HepG2 (cell line): Measurements from ENCODE around the gene ZFP90. TPM values are rescaled to one million over a fixed set of nuclear protein-coding genes. Genes with fewer than 3 reads are reported as not detected.
A peak's percentile ranks its signal among the peaks of the same experiment; 100 is the strongest.

Experiments used
- ARHGAP35 ChIP-seq: sonication (generic); formaldehyde crosslinking; IDR thresholded peaks from 2 replicates; pipeline ENCODE4 v1.9.0; 2022; ENCODE audit warnings: mild to moderate bottlenecking, inconsistent platforms, moderate library complexity, missing genetic modification reagents, borderline replicate concordance
- EP300 ChIP-seq, 3 experiments: sonication (generic) in 1 of 3; formaldehyde crosslinking in 1 of 3; IDR thresholded peaks; 2 replicates each; pipeline versions ENCODE4 v1.5.1 to v1.6.1; 2011 to 2020; ENCODE audit warnings: low read depth in 2 of 3, low read length in 2 of 3, borderline replicate concordance in 1 of 3, improper control_type of control experiment in 1 of 3, mild to moderate bottlenecking in 1 of 3, missing genetic modification reagents in 1 of 3, moderate library complexity in 1 of 3
- FOXA3 ChIP-seq: IDR thresholded peaks from 2 replicates; pipeline ENCODE4 v1.6.1; 2016; ENCODE audit warnings: missing genetic modification reagents, missing compliant biosample characterization
- GFI1 ChIP-seq: sonication (generic); formaldehyde crosslinking; IDR thresholded peaks from 2 replicates; pipeline ENCODE4 v1.5.0; 2020; ENCODE audit warnings: missing genetic modification reagents, mild to moderate bottlenecking, borderline replicate concordance
- HMGA1 ChIP-seq: sonication (generic); formaldehyde crosslinking; conservative IDR thresholded peaks from 2 replicates; pipeline ENCODE4 v1.4.0; 2020; ENCODE audit warnings: missing genetic modification reagents
- HOXA5 ChIP-seq: sonication (generic); formaldehyde crosslinking; IDR thresholded peaks from 2 replicates; pipeline ENCODE4 v1.4.0; 2020; ENCODE audit warnings: missing genetic modification reagents
- HOXA9 ChIP-seq: sonication (generic); formaldehyde crosslinking; IDR thresholded peaks from 2 replicates; pipeline ENCODE4 v1.8.1; 2022; ENCODE audit warnings: missing genetic modification reagents, mild to moderate bottlenecking, moderate library complexity, borderline replicate concordance
- KDM3A ChIP-seq: IDR thresholded peaks from 2 replicates; pipeline ENCODE4 v1.6.1; 2018; ENCODE audit warnings: low read depth, missing compliant biosample characterization
- MEIS2 ChIP-seq: sonication (generic); formaldehyde crosslinking; IDR thresholded peaks from 2 replicates; pipeline ENCODE4 v1.9.0; 2021; ENCODE audit warnings: mild to moderate bottlenecking, missing genetic modification reagents
- NFIB ChIP-seq: sonication (generic); formaldehyde crosslinking; IDR thresholded peaks from 2 replicates; pipeline ENCODE4 v1.9.0; 2021; ENCODE audit warnings: missing genetic modification reagents, mild to moderate bottlenecking, borderline replicate concordance
- NR2F6 ChIP-seq, 2 experiments: IDR thresholded peaks; 2 replicates each; pipeline ENCODE4 v1.6.1; 2016; ENCODE audit warnings: antibody characterized with exemption in 1 of 2, mild to moderate bottlenecking in 1 of 2
- RFX5 ChIP-seq: IDR thresholded peaks from 2 replicates; pipeline ENCODE4 v1.6.1; 2011; ENCODE audit warnings: low read depth, low read length, improper control_type of control experiment
- SATB2 ChIP-seq: sonication (generic); formaldehyde crosslinking; IDR thresholded peaks from 2 replicates; pipeline ENCODE4 v1.5.0; 2020; ENCODE audit warnings: missing genetic modification reagents
- SKIL ChIP-seq: sonication (generic); formaldehyde crosslinking; IDR thresholded peaks from 2 replicates; pipeline ENCODE4 v1.8.0; 2022; ENCODE audit warnings: missing genetic modification reagents, mild to moderate bottlenecking, moderate library complexity, borderline replicate concordance
- SP5 ChIP-seq: IDR thresholded peaks from 2 replicates; pipeline ENCODE4 v1.6.1; 2016; ENCODE audit warnings: low read depth, borderline replicate concordance
- TCF12 ChIP-seq, 2 experiments: fragments of 450-650 bp in 1 of 2; sonication (generic) in 1 of 2; formaldehyde crosslinking in 1 of 2; IDR thresholded peaks; 2 replicates each; pipeline versions ENCODE4 v1.6.1 to v1.8.0; 2017 to 2022; ENCODE audit warnings: antibody characterized with exemption in 1 of 2, mild to moderate bottlenecking in 1 of 2, missing genetic modification reagents in 1 of 2, moderate library complexity in 1 of 2
- TIGD3 ChIP-seq: sonication (generic); formaldehyde crosslinking; IDR thresholded peaks from 2 replicates; pipeline ENCODE4 v1.5.1; 2020; ENCODE audit warnings: mild to moderate bottlenecking, missing genetic modification reagents, borderline replicate concordance
- TP53 ChIP-seq: sonication (generic); formaldehyde crosslinking; conservative IDR thresholded peaks from 2 replicates; pipeline ENCODE4 v1.4.0; 2020; ENCODE audit warnings: missing genetic modification reagents
- XRCC5 ChIP-seq: fragments of 200-400 bp; formaldehyde crosslinking; optimal IDR thresholded peaks from 2 replicates; pipeline ENCODE3; 2017; ENCODE audit warnings: mild to moderate bottlenecking, low read length
- ZNF276 ChIP-seq: sonication (generic); formaldehyde crosslinking; IDR thresholded peaks from 2 replicates; pipeline ENCODE4 v1.4.0; 2020; ENCODE audit warnings: mild to moderate bottlenecking, low read depth, missing genetic modification reagents
- ZNF615 ChIP-seq: sonication (generic); formaldehyde crosslinking; IDR thresholded peaks from 2 replicates; pipeline ENCODE4 v1.5.0; 2020; ENCODE audit warnings: mild to moderate bottlenecking, missing genetic modification reagents, borderline replicate concordance
- ZSCAN30 ChIP-seq: sonication (generic); formaldehyde crosslinking; IDR thresholded peaks from 2 replicates; pipeline ENCODE4 v1.5.0; 2020; ENCODE audit warnings: mild to moderate bottlenecking, missing genetic modification reagents
- polyA plus RNA-seq, 8 experiments: library from polyadenylated mRNA; depleted of rRNA in 3 of 8; stranded (reverse) in 7 of 8; unstranded in 1 of 8; fragments of >200 nt; fragmentation: Illumina TruSeq in 4 of 8; extraction: Trizol in 4 of 8; gene quantifications; 2 replicates each; pipeline versions ENCODE4 v1.2.1 to v1.2.3, GENCODE V29; 2011 to 2016; ENCODE audit warnings: low read depth in 4 of 8, missing spikeins in 1 of 8, mixed read lengths in 1 of 8; ENCODE audit not compliant: insufficient read depth in 1 of 8
- total RNA-seq, 5 experiments: library from RNA; depleted of rRNA; stranded (reverse); fragments of >200 nt; fragmentation: Illumina TruSeq; extraction: Trizol; gene quantifications; 2 replicates each; pipeline ENCODE4 v1.2.3, GENCODE V29; 2016; ENCODE audit warnings: low read depth in 1 of 5
- TF ChIP-seq, protein P1 (sequence below): IDR thresholded peaks from 2 replicates; pipeline ENCODE4 v1.6.1; 2012; ENCODE audit warnings: inconsistent platforms

ZFP90 gene
- total and polyA plus RNA-seq, 2 of the 13 experiments (the other 11 are each of a cell fraction or from before 2014, with no cell fraction given): 17.6 to 18.9 TPM

GRCh38 chr16:68590201-68590994 lies 51.3 kb downstream of the ZFP90 start (continued):
- TF ChIP-seq HOXA9 (CRISPR knock-in tag) (peak; percentile 69; the same call in 1 of the 2 replicates), NFIB (CRISPR knock-in tag) (no peak), HOXA5 (peak; percentile 41; the same call in 1 of the 2 replicates), FOXA3 (CRISPR knock-in tag) (peak; percentile 29; the same call in 1 of the 2 replicates), KDM3A (CRISPR knock-in tag) (peak; percentile 73; the same call in 1 of the 2 replicates), XRCC5 (peak; percentile 95), TIGD3 (CRISPR knock-in tag) (no peak), SKIL (CRISPR knock-in tag) (no peak), TP53 (CRISPR knock-in tag) (no peak), MEIS2 (CRISPR knock-in tag) (peak; percentile 45; the same call in 1 of the 2 replicates), HMGA1 (no peak), SP5 (CRISPR knock-in tag) (no peak), EP300 (IDR thresholded peaks at IDR 0.05; ENCODE audit: low read depth in 2 of 2, low read length in 2 of 2) (no peak), EP300 (CRISPR knock-in tag; IDR thresholded peaks at IDR 0.05; ENCODE audit: borderline replicate concordance) (0 out of 2 replicates have a peak, but pooled peaks have one; percentile 6), ARHGAP35 (CRISPR knock-in tag) (no peak), ZNF615 (no peak), ZSCAN30 (CRISPR knock-in tag) (0 out of 2 replicates have a peak, but pooled peaks have one; percentile 67), ZNF276 (CRISPR knock-in tag) (0 out of 2 replicates have a peak, but pooled peaks have one; percentile 70), SATB2 (CRISPR knock-in tag) (no peak), NR2F6 (IDR thresholded peaks at IDR 0.05) (no peak), NR2F6 (CRISPR knock-in tag; IDR thresholded peaks at IDR 0.05) (no peak; the same call in 1 of the 2 replicates), TCF12 (IDR thresholded peaks at IDR 0.05) (no peak), TCF12 (CRISPR knock-in tag; IDR thresholded peaks at IDR 0.05) (no peak), GFI1 (CRISPR knock-in tag) (peak; percentile 58; the same call in 1 of the 2 replicates), RFX5 (peak; percentile 16; the same call in 1 of the 2 replicates)
- TF ChIP-seq, protein P1, sequence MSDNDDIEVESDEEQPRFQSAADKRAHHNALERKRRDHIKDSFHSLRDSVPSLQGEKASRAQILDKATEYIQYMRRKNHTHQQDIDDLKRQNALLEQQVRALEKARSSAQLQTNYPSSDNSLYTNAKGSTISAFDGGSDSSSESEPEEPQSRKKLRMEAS: no peak; the same call in 1 of the 2 replicates
